Ovary (tissue), 3 donors: Measurements from ENCODE around the gene ALKBH1.

Experiments
- CTCF ChIP-seq, 3 donors: fragments of 450-650 bp in 2 of 3; fragments of 200-600 bp in 1 of 3; IDR thresholded peaks; one replicate each; pipeline versions ENCODE4 v1.5.1 to v1.8.0; 2016 to 2022; ENCODE audit warnings: antibody characterized with exemption in 3 of 3, mild to moderate bottlenecking in 1 of 3
- EP300 ChIP-seq: sonication (generic); formaldehyde crosslinking; IDR thresholded peaks from one replicate; pipeline ENCODE4 v1.6.1; 2017; ENCODE audit warnings: antibody characterized with exemption
- POLR2A ChIP-seq: fragments of 450-650 bp; IDR thresholded peaks from one replicate; pipeline ENCODE4 v1.6.1; 2017; ENCODE audit warnings: antibody characterized with exemption, mild to moderate bottlenecking, moderate library complexity
- donor health status: DM: no; HTN: no; CAD: no.

GRCh38 chr14:77673193-77673592 lies 34.6 kb downstream of the ALKBH1 start:
- TF ChIP-seq CTCF (IDR thresholded peaks at IDR 0.05): no peak
- TF ChIP-seq POLR2A: no peak
- TF ChIP-seq EP300: no peak
